HepG2 (cell line): Measurements from ENCODE around the gene MBD4. TPM values are rescaled to one million over a fixed set of nuclear protein-coding genes. Genes with fewer than 3 reads are reported as not detected.

Experiments used
- ATF4 ChIP-seq, 2 experiments: fragments of 450-650 bp in 1 of 2; sonication (generic) in 1 of 2; formaldehyde crosslinking; IDR thresholded peaks; 2 replicates each; pipeline versions ENCODE4 v1.5.0 to v1.8.0; 2020 to 2022; ENCODE audit warnings: mild to moderate bottlenecking in 1 of 2, missing genetic modification reagents in 1 of 2
- CEBPB ChIP-seq: IDR thresholded peaks from 2 replicates; pipeline ENCODE4 v1.6.1; 2011; ENCODE audit warnings: low read depth, low read length, improper control_type of control experiment, borderline replicate concordance
- CENPBD1 ChIP-seq: sonication (generic); formaldehyde crosslinking; IDR thresholded peaks from 2 replicates; pipeline ENCODE4 v1.8.0; 2022; ENCODE audit warnings: missing genetic modification reagents, low read depth, mild to moderate bottlenecking, borderline replicate concordance
- CERS6 ChIP-seq: sonication (generic); formaldehyde crosslinking; IDR thresholded peaks from 2 replicates; pipeline ENCODE4 v1.5.0; 2020; ENCODE audit warnings: missing genetic modification reagents
- DBP ChIP-seq: sonication (generic); formaldehyde crosslinking; IDR thresholded peaks from 2 replicates; pipeline ENCODE4 v1.4.0; 2020; ENCODE audit warnings: missing genetic modification reagents; ENCODE audit errors: not compliant biosample characterization
- ETV6 ChIP-seq: sonication (generic); formaldehyde crosslinking; conservative IDR thresholded peaks from 2 replicates; pipeline ENCODE4 v1.4.0; 2020; ENCODE audit warnings: missing genetic modification reagents
- GABPA ChIP-seq, 2 experiments: IDR thresholded peaks; 2 replicates each; pipeline ENCODE4 v1.6.1; 2011 to 2016; ENCODE audit warnings: low read depth in 2 of 2, low read length in 1 of 2, missing biosample characterization in 1 of 2, missing genetic modification characterization in 1 of 2
- HBP1 ChIP-seq: IDR thresholded peaks from 2 replicates; pipeline ENCODE4 v1.6.1; 2016; ENCODE audit warnings: low read depth, control low read depth
- KLF11 ChIP-seq: IDR thresholded peaks from 2 replicates; pipeline ENCODE4 v1.6.1; 2016; ENCODE audit warnings: missing compliant biosample characterization
- MTA3 ChIP-seq: sonication (generic); formaldehyde crosslinking; IDR thresholded peaks from 2 replicates; pipeline ENCODE4 v1.4.0; 2020; ENCODE audit warnings: missing genetic modification reagents
- NFIC ChIP-seq: IDR thresholded peaks from 2 replicates; pipeline ENCODE4 v1.6.1; 2012; ENCODE audit warnings: mild to moderate bottlenecking, low read length, inconsistent platforms
- NKX3-1 ChIP-seq: sonication (generic); formaldehyde crosslinking; IDR thresholded peaks from 2 replicates; pipeline ENCODE4 v1.5.0; 2020; ENCODE audit warnings: missing genetic modification reagents
- PHF21A ChIP-seq: sonication (generic); formaldehyde crosslinking; IDR thresholded peaks from 2 replicates; pipeline ENCODE4 v1.5.0; 2020; ENCODE audit warnings: mild to moderate bottlenecking, missing genetic modification reagents
- RFXAP ChIP-seq: sonication (generic); formaldehyde crosslinking; IDR thresholded peaks from 2 replicates; pipeline ENCODE4 v1.4.0; 2020; ENCODE audit warnings: missing genetic modification reagents, borderline replicate concordance
- SP5 ChIP-seq: IDR thresholded peaks from 2 replicates; pipeline ENCODE4 v1.6.1; 2016; ENCODE audit warnings: low read depth, borderline replicate concordance
- SPEN ChIP-seq: sonication (generic); formaldehyde crosslinking; IDR thresholded peaks from 2 replicates; pipeline ENCODE4 v1.5.1; 2020; ENCODE audit warnings: low read depth, mild to moderate bottlenecking, missing genetic modification reagents
- TCF7L2 ChIP-seq: IDR thresholded peaks from 2 replicates; pipeline ENCODE4 v1.6.1; 2011; ENCODE audit warnings: mild to moderate bottlenecking, low read depth, low read length, moderate library complexity
- ZFP36 ChIP-seq: fragments of 150-350 bp; IDR thresholded peaks from 2 replicates; pipeline ENCODE4 v1.6.1; 2018; ENCODE audit warnings: borderline replicate concordance, low read length, low read depth; ENCODE audit not compliant: partially characterized antibody
- ZNF160 ChIP-seq: sonication (generic); formaldehyde crosslinking; IDR thresholded peaks from 2 replicates; pipeline ENCODE4 v1.8.0; 2022; ENCODE audit warnings: mild to moderate bottlenecking, inconsistent platforms, missing genetic modification reagents
- ZNF281 ChIP-seq: sonication (generic); formaldehyde crosslinking; IDR thresholded peaks from 2 replicates; pipeline ENCODE4 v1.4.0; 2020; ENCODE audit warnings: missing genetic modification reagents, borderline replicate concordance
- ZNF30 ChIP-seq: sonication (generic); formaldehyde crosslinking; IDR thresholded peaks from 2 replicates; pipeline ENCODE4 v1.5.0; 2020; ENCODE audit warnings: mild to moderate bottlenecking, missing genetic modification reagents
- ZNF543 ChIP-seq: sonication (generic); formaldehyde crosslinking; IDR thresholded peaks from 2 replicates; pipeline ENCODE4 v1.4.0; 2020; ENCODE audit warnings: mild to moderate bottlenecking, missing genetic modification reagents
- ZNF879 ChIP-seq: sonication (generic); formaldehyde crosslinking; IDR thresholded peaks from 2 replicates; pipeline ENCODE4 v1.8.1; 2023; ENCODE audit warnings: missing genetic modification reagents
- polyA plus RNA-seq, 8 experiments: library from polyadenylated mRNA; depleted of rRNA in 3 of 8; stranded (reverse) in 7 of 8; unstranded in 1 of 8; fragments of >200 nt; fragmentation: Illumina TruSeq in 4 of 8; extraction: Trizol in 4 of 8; gene quantifications; 2 replicates each; pipeline versions ENCODE4 v1.2.1 to v1.2.3, GENCODE V29; 2011 to 2016; ENCODE audit warnings: low read depth in 4 of 8, missing spikeins in 1 of 8, mixed read lengths in 1 of 8; ENCODE audit not compliant: insufficient read depth in 1 of 8
- total RNA-seq, 5 experiments: library from RNA; depleted of rRNA; stranded (reverse); fragments of >200 nt; fragmentation: Illumina TruSeq; extraction: Trizol; gene quantifications; 2 replicates each; pipeline ENCODE4 v1.2.3, GENCODE V29; 2016; ENCODE audit warnings: low read depth in 1 of 5

MBD4 gene
- total and polyA plus RNA-seq, 2 of the 13 experiments (the other 11 are each of a cell fraction or from before 2014, with no cell fraction given), result 14.9 to 25.3 TPM

GRCh38 chr3:129399145-129399894 lies 40.4 kb downstream of the MBD4 start (continued):
- TF ChIP-seq ZNF281 (CRISPR knock-in tag), result no peak
- TF ChIP-seq MTA3 (CRISPR knock-in tag), result no peak
- no peak for TF ChIP-seq ETV6 (CRISPR knock-in tag)
- peak; percentile 15; the same call in 1 of the 2 replicates for TF ChIP-seq SPEN (CRISPR knock-in tag)
- no peak for TF ChIP-seq ZFP36
- TF ChIP-seq SP5 (CRISPR knock-in tag), result no peak
- no peak; the same call in 1 of the 2 replicates for TF ChIP-seq NFIC
- 0 out of 2 replicates have a peak, but pooled peaks have one; percentile 31 for TF ChIP-seq ZNF543 (CRISPR knock-in tag)
- no peak for TF ChIP-seq ZNF30 (CRISPR knock-in tag)
- TF ChIP-seq CERS6, result no peak
- TF ChIP-seq ZNF879 (CRISPR knock-in tag), result no peak
- TF ChIP-seq KLF11 (CRISPR knock-in tag), result no peak
- no peak for TF ChIP-seq CEBPB
- no peak for TF ChIP-seq RFXAP (CRISPR knock-in tag)
- peak; percentile 62; the same call in 1 of the 2 replicates for TF ChIP-seq PHF21A (CRISPR knock-in tag)
- no peak for TF ChIP-seq DBP (CRISPR knock-in tag)
- no peak for TF ChIP-seq TCF7L2
- no peak for TF ChIP-seq ATF4 (CRISPR knock-in tag; IDR thresholded peaks at IDR 0.05)
- TF ChIP-seq CENPBD1 (CRISPR knock-in tag), result no peak
- peak; percentile 68 for TF ChIP-seq GABPA (IDR thresholded peaks at IDR 0.05; ENCODE audit: low read depth, low read length)
- TF ChIP-seq GABPA (CRISPR knock-in tag; IDR thresholded peaks at IDR 0.05; ENCODE audit: low read depth), result peak; percentile 95
- no peak for TF ChIP-seq ZNF160 (CRISPR knock-in tag)
- TF ChIP-seq NKX3-1 (CRISPR knock-in tag), result peak; percentile 73
- no peak for TF ChIP-seq HBP1 (CRISPR knock-in tag)
